ENCODE measurements around the gene ERFE. TPM values are rescaled to one million over a fixed set of nuclear protein-coding genes. Genes with fewer than 3 reads are reported as not detected.

ERFE gene
- total and polyA plus RNA-seq, 8 donors: 0.13 to 1.1 (median 0.82) TPM; not detected in 4

DNA sequence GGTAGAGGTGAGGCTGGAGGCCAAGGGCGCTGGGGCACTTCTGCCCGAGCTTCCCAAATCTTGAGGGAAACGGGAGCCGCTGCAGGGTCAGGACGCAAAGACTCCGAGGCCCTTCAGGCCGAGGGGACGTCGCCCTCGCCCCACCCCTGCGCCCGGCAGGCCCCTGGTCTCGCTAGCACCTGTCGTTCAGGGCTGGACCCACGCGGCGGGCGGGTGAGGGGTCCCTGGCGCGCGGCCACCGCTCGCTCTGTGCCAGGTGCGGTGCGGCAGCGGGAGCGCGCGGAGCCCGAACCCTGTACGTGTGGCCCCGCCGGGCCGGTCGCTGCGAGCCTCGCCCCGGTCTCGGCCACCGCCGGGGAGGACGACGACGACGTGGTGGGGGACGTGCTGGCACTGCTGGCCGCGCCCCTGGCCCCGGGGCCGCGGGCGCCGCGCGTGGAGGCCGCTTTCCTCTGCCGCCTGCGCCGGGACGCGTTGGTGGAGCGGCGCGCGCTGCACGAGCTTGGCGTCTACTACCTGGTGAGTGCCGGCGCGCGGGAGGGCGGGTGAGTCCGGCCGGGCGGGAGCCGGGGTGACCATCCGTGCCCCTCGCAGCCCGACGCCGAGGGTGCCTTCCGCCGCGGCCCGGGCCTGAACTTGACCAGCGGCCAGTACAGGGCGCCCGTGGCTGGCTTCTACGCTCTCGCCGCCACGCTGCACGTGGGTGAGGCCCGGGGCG is 4.9 kb downstream of the ERFE start:
- intact Hi-C loops (cut with DNase I; ENCODE audit: low total_unique reads): no loop called here

DNA sequence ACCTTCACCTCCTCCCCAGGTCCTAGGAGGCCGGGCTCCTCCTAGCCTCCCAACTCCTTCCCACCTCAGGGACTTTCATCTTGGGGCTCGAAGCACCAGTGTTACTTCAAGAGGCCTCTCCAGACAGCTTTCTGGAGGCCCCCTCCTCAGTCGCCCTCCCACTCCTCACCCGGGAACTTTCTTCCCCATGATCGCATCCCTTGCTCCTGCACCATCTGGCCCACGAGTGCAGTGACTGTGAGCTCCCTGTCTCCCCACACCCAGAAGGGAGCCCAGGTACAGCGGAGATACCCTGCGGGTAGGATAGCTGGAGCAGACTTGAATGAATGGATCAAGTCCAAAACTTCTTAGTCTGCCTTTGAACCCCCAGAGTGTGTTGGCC is 6.1 kb downstream of the ERFE start:
- no peak for TF ChIP-seq EP300 (IDR thresholded peaks at IDR 0.05)
- TF ChIP-seq, protein P1, sequence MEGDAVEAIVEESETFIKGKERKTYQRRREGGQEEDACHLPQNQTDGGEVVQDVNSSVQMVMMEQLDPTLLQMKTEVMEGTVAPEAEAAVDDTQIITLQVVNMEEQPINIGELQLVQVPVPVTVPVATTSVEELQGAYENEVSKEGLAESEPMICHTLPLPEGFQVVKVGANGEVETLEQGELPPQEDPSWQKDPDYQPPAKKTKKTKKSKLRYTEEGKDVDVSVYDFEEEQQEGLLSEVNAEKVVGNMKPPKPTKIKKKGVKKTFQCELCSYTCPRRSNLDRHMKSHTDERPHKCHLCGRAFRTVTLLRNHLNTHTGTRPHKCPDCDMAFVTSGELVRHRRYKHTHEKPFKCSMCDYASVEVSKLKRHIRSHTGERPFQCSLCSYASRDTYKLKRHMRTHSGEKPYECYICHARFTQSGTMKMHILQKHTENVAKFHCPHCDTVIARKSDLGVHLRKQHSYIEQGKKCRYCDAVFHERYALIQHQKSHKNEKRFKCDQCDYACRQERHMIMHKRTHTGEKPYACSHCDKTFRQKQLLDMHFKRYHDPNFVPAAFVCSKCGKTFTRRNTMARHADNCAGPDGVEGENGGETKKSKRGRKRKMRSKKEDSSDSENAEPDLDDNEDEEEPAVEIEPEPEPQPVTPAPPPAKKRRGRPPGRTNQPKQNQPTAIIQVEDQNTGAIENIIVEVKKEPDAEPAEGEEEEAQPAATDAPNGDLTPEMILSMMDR (IDR thresholded peaks at IDR 0.05): no peak
- no peak for TF ChIP-seq POLR2AphosphoS5 (IDR thresholded peaks at IDR 0.05)
- TF ChIP-seq POLR2A (IDR thresholded peaks at IDR 0.05): no peak
- Histone ChIP-seq H3K4me1 (peaks cover 21 to 40% (median 29%) of the 10 kb centered on the region in 4 donors), H3K27me3 (peaks cover 3 to 54% (median 29%) of the 10 kb centered on the region in 3 donors), H3K4me3 (no peak overlapping the region), H3K9me3 (no peaks in the 10 kb centered on the region), H3K36me3 (peaks cover 6 to 34% (median 28%) of the 10 kb centered on the region in 4 donors), H3K27ac (no peak overlapping the region)
- DNase-seq: peak in 1 of 2 donors; percentile 19
- 85 to 94% (median 92%) methylated on average over 8 of the region's 8 CpGs for WGBS, 5 donors
- intact Hi-C loops (cut with DNase I; ENCODE audit: low total_unique reads): no loop called here

More for the DNA sequence above, 4.9 kb downstream of the ERFE start:
- Histone ChIP-seq H3K9me3 (no peaks in the 10 kb centered on the region), H3K36me3 (peaks cover 6 to 25% (median 17%) of the 10 kb centered on the region in 4 donors), H3K4me1 (peaks cover 17 to 39% (median 26%) of the 10 kb centered on the region in 4 donors), H3K4me3 (peak overlapping the region; percentile 5 to 38 (median 15)), H3K27ac (no peak overlapping the region), H3K27me3 (peaks cover 5 to 65% (median 39%) of the 10 kb centered on the region in 3 donors)
- WGBS, 5 donors: 2 to 4% (median 3%) methylated on average over 24 to 94 of the region's 95 CpGs
- TF ChIP-seq EP300 (IDR thresholded peaks at IDR 0.05) (no peak), POLR2A (IDR thresholded peaks at IDR 0.05) (no peak), POLR2AphosphoS5 (IDR thresholded peaks at IDR 0.05) (no peak)
- TF ChIP-seq, protein P1 (IDR thresholded peaks at IDR 0.05): no peak
- DNase-seq: peak in 1 of 2 donors; percentile 56

DNA sequence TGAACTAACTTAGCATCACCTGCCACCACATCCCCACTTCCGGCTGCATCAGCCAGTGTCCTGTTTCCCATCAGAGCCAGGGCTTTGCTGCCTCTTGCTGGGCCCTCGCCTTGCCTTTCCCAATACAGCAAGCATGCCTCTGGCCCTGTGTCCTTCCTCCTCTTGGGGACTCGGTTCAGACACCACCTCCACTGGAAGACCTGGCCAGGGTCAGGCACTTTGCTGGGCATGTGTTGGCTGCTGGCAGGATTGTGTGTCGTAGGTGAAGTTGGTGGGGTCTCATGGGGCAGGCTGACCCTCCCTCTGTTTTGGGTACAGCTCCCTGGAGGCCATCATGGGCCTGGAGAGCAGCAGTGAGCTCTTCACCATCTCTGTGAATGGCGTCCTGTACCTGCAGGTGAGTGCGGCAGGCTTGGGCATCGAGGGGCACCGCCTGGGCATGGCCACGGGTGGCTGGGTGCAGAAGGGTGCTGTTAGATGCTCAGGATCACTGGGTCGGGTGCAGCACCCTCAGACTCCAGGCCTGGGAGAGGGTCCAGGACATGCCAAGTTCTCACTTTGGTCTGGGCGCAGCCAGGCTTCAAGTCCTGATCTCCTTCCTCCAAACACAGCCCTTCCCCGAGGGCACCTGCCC is 6.6 kb downstream of the ERFE start:
- H3K27me3 ChIP-seq: peaks cover 0 to 49% (median 24%) of the 10 kb centered on the region in 3 donors
- intact Hi-C loops (cut with DNase I; ENCODE audit: low total_unique reads): no loop called here
- no peak overlapping the region for H3K4me3 ChIP-seq
- no peaks in the 10 kb centered on the region for H3K9me3 ChIP-seq
- WGBS, 5 donors: 70 to 92% (median 86%) methylated on average over 3 to 12 of the region's 12 CpGs
- DNase-seq: peak; percentile 3 to 22
- H3K27ac ChIP-seq: no peak overlapping the region
- peaks cover 6 to 39% (median 33%) of the 10 kb centered on the region in 4 donors for H3K36me3 ChIP-seq
- peaks cover 26 to 40% (median 32%) of the 10 kb centered on the region in 4 donors for H3K4me1 ChIP-seq
- TF ChIP-seq EP300 (IDR thresholded peaks at IDR 0.05) (no peak), POLR2A (IDR thresholded peaks at IDR 0.05) (no peak), POLR2AphosphoS5 (IDR thresholded peaks at IDR 0.05) (no peak)
- TF ChIP-seq, protein P1 (IDR thresholded peaks at IDR 0.05): no peak

DNA sequence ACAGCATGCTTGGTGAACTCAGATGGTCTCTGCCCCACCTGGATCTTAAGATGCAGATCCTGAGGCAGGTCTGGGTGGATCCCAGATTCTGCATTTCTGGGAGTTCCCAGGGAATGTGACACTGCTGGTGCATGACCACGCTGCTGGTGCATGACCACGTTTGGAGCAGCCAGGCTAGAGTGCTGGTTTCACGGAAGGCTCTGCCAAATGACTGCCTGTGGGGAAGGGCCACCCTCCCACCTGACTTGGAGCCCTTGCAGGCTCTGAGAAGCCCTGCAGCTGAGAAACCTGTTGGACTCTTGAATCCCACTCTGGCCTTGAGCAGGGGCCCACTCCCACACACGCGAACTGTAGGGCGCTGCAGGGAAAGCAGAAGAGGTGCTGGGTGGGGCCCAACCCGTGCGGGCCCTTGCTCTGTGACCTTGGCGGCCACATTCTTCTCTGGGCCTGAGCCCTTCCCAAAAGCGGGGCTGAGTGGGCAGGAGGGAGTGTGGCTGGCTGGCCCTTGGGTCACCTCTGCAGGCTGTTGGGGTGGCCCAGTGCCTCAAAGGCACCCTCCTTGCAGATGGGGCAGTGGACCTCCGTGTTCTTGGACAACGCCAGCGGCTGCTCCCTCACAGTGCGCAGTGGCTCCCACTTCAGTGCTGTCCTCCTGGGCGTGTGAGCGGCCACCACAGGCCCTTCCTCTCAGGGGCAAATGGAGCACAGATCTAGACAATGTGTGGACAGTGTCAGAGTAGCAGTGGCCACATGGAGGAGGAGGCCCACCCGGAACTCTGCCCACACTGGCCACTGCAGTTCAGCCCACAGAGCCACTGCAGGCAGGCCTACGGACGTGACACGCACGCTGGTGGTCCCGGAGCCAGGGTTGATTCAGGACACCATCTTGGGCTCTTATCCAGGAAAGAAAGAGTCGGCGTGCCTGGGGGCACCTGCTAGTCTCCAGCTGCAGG is 7.9 kb downstream of the ERFE start:
- H3K9me3 ChIP-seq: no peaks in the 10 kb centered on the region
- peaks cover 32 to 48% (median 38%) of the 10 kb centered on the region in 4 donors for H3K4me1 ChIP-seq
- WGBS, 5 donors: 82 to 87% (median 83%) methylated on average over 16 to 24 of the region's 24 CpGs
- no peak for TF ChIP-seq EP300 (IDR thresholded peaks at IDR 0.05)
- TF ChIP-seq, protein P1 (IDR thresholded peaks at IDR 0.05): no peak
- TF ChIP-seq POLR2A (IDR thresholded peaks at IDR 0.05): no peak
- no peak for TF ChIP-seq POLR2AphosphoS5 (IDR thresholded peaks at IDR 0.05)
- DNase-seq: peak; percentile 5 to 15
- intact Hi-C loops (cut with DNase I; ENCODE audit: low total_unique reads): no loop called here
- H3K36me3 ChIP-seq: peaks cover 6 to 50% (median 45%) of the 10 kb centered on the region in 4 donors
- no peak overlapping the region for H3K27ac ChIP-seq
- H3K4me3 ChIP-seq: no peak overlapping the region
- H3K27me3 ChIP-seq: peaks cover 0 to 37% (median 22%) of the 10 kb centered on the region in 3 donors

Measured in stomach (tissue), 9 donors.